ENCODE results near the gene ASB10. TPM values are rescaled to one million over a fixed set of nuclear protein-coding genes. Genes with fewer than 3 reads are reported as not detected.
A peak's percentile ranks its signal among the peaks of the same experiment; 100 is the strongest.

The ASB10 gene
- total and polyA plus RNA-seq, 2 of the 13 experiments (the other 11 are each of a cell fraction or from before 2014, with no cell fraction given) = not detected

GRCh38 chr7:151172273-151173141 lies 14.5 kb downstream of the ASB10 start (continued):
- TF ChIP-seq RBM39 (IDR thresholded peaks at IDR 0.05; ENCODE audit: low read depth, low read length, poor library complexity, severe bottlenecking) (peak; percentile 88), ZSCAN31 (CRISPR knock-in tag; IDR thresholded peaks at IDR 0.05; ENCODE audit: low read depth) (no peak), NCOA5 (CRISPR knock-in tag; IDR thresholded peaks at IDR 0.05) (no peak), JDP2 (CRISPR knock-in tag; IDR thresholded peaks at IDR 0.05; ENCODE audit: borderline replicate concordance) (no peak), STAT6 (CRISPR knock-in tag; IDR thresholded peaks at IDR 0.05; ENCODE audit: borderline replicate concordance) (no peak), PRDM10 (CRISPR knock-in tag; IDR thresholded peaks at IDR 0.05; ENCODE audit: low read depth) (peak; percentile 53; the same call in 1 of the 2 replicates), TFDP1 (CRISPR knock-in tag; IDR thresholded peaks at IDR 0.05; ENCODE audit: borderline replicate concordance) (no peak), KDM2A (CRISPR knock-in tag; IDR thresholded peaks at IDR 0.05; ENCODE audit: borderline replicate concordance, low read depth) (peak; percentile 94), ZFP82 (CRISPR knock-in tag; IDR thresholded peaks at IDR 0.05; ENCODE audit: borderline replicate concordance) (no peak), KLF9 (CRISPR knock-in tag; IDR thresholded peaks at IDR 0.05; ENCODE audit: low read depth) (no peak), ZBTB38 (CRISPR knock-in tag; IDR thresholded peaks at IDR 0.05) (no peak), ZNF44 (CRISPR knock-in tag; IDR thresholded peaks at IDR 0.05) (0 out of 2 replicates have a peak, but pooled peaks have one; percentile 41), ZBTB37 (CRISPR knock-in tag; IDR thresholded peaks at IDR 0.05) (no peak), DBP (CRISPR knock-in tag; IDR thresholded peaks at IDR 0.05; ENCODE audit: not compliant biosample characterization) (no peak), SMARCE1 (IDR thresholded peaks at IDR 0.05; ENCODE audit: borderline replicate concordance) (no peak), NKX3-1 (CRISPR knock-in tag; IDR thresholded peaks at IDR 0.05) (no peak), MXD3 (CRISPR knock-in tag; IDR thresholded peaks at IDR 0.05) (no peak), TOPORS (CRISPR knock-in tag; IDR thresholded peaks at IDR 0.05) (no peak)
